HepG2 (cell line): ENCODE data around the gene UAP1L1. TPM values are rescaled to one million over a fixed set of nuclear protein-coding genes. Genes with fewer than 3 reads are reported as not detected.

Experiments used
- CEBPG ChIP-seq: IDR thresholded peaks from 2 replicates; pipeline ENCODE4 v1.6.1; 2016
- ESRRA ChIP-seq: sonication (generic); formaldehyde crosslinking; IDR thresholded peaks from 2 replicates; pipeline ENCODE4 v1.5.1; 2020; ENCODE audit warnings: mild to moderate bottlenecking, low read depth, missing genetic modification reagents
- HDAC1 ChIP-seq: sonication (generic); formaldehyde crosslinking; IDR thresholded peaks from 2 replicates; pipeline ENCODE4 v1.5.1; 2020; ENCODE audit warnings: mild to moderate bottlenecking, missing genetic modification reagents
- HOXA7 ChIP-seq: sonication (generic); formaldehyde crosslinking; IDR thresholded peaks from 2 replicates; pipeline ENCODE4 v1.8.1; 2022; ENCODE audit warnings: mild to moderate bottlenecking, missing genetic modification reagents, moderate library complexity
- KMT2B ChIP-seq: IDR thresholded peaks from 2 replicates; pipeline ENCODE4 v1.6.1; 2016; ENCODE audit warnings: missing genetic modification reagents, missing compliant biosample characterization
- MTERF4 ChIP-seq: sonication (generic); formaldehyde crosslinking; IDR thresholded peaks from 2 replicates; pipeline ENCODE4 v1.8.0; 2023; ENCODE audit warnings: mild to moderate bottlenecking, missing genetic modification reagents
- MTF2 ChIP-seq: sonication (generic); formaldehyde crosslinking; IDR thresholded peaks from 2 replicates; pipeline ENCODE4 v1.5.0; 2020; ENCODE audit warnings: missing genetic modification reagents, borderline replicate concordance
- PATZ1 ChIP-seq: sonication (generic); formaldehyde crosslinking; IDR thresholded peaks from 2 replicates; pipeline ENCODE4 v1.4.0; 2020; ENCODE audit warnings: missing genetic modification reagents
- PCBP1 ChIP-seq: fragments of 200-400 bp; formaldehyde crosslinking; IDR thresholded peaks from 2 replicates; pipeline ENCODE4 v1.6.1; 2017; ENCODE audit warnings: mild to moderate bottlenecking, low read depth, low read length, borderline replicate concordance
- PHF21A ChIP-seq: sonication (generic); formaldehyde crosslinking; IDR thresholded peaks from 2 replicates; pipeline ENCODE4 v1.5.0; 2020; ENCODE audit warnings: mild to moderate bottlenecking, missing genetic modification reagents
- RERE ChIP-seq: IDR thresholded peaks from 2 replicates; pipeline ENCODE4 v1.6.1; 2016; ENCODE audit warnings: low read depth, missing genetic modification reagents, missing compliant biosample characterization
- RORA ChIP-seq: sonication (generic); formaldehyde crosslinking; IDR thresholded peaks from 2 replicates; pipeline ENCODE4 v1.5.0; 2020; ENCODE audit warnings: mild to moderate bottlenecking, missing genetic modification reagents, moderate library complexity
- SMAD9 ChIP-seq: sonication (generic); formaldehyde crosslinking; IDR thresholded peaks from 2 replicates; pipeline ENCODE4 v1.5.1; 2020; ENCODE audit warnings: mild to moderate bottlenecking, missing genetic modification reagents
- YEATS4 ChIP-seq: sonication (generic); formaldehyde crosslinking; IDR thresholded peaks from 2 replicates; pipeline ENCODE4 v1.4.0; 2020; ENCODE audit warnings: missing genetic modification reagents, borderline replicate concordance
- ZBTB21 ChIP-seq: sonication (generic); formaldehyde crosslinking; IDR thresholded peaks from 2 replicates; pipeline ENCODE4 v1.4.0; 2020; ENCODE audit warnings: missing genetic modification reagents
- ZKSCAN1 ChIP-seq: fragments of 150-350 bp; IDR thresholded peaks from 2 replicates; pipeline ENCODE4 v1.6.1; 2014; ENCODE audit warnings: low read length
- ZMAT3 ChIP-seq: sonication (generic); formaldehyde crosslinking; conservative IDR thresholded peaks from 2 replicates; pipeline ENCODE4 v1.7.0; 2021; ENCODE audit warnings: missing genetic modification reagents
- ZNF124 ChIP-seq: sonication (generic); formaldehyde crosslinking; IDR thresholded peaks from 2 replicates; pipeline ENCODE4 v1.4.0; 2020; ENCODE audit warnings: missing genetic modification reagents
- polyA plus RNA-seq, 8 experiments: library from polyadenylated mRNA; depleted of rRNA in 3 of 8; stranded (reverse) in 7 of 8; unstranded in 1 of 8; fragments of >200 nt; fragmentation: Illumina TruSeq in 4 of 8; extraction: Trizol in 4 of 8; gene quantifications; 2 replicates each; pipeline versions ENCODE4 v1.2.1 to v1.2.3, GENCODE V29; 2011 to 2016; ENCODE audit warnings: low read depth in 4 of 8, missing spikeins in 1 of 8, mixed read lengths in 1 of 8; ENCODE audit not compliant: insufficient read depth in 1 of 8
- total RNA-seq, 5 experiments: library from RNA; depleted of rRNA; stranded (reverse); fragments of >200 nt; fragmentation: Illumina TruSeq; extraction: Trizol; gene quantifications; 2 replicates each; pipeline ENCODE4 v1.2.3, GENCODE V29; 2016; ENCODE audit warnings: low read depth in 1 of 5
- TF ChIP-seq, protein P1 (sequence below): sonication (generic); formaldehyde crosslinking; IDR thresholded peaks from 2 replicates; pipeline ENCODE4 v1.4.0; 2020; ENCODE audit warnings: missing genetic modification reagents
- TF ChIP-seq, protein P2 (sequence below): sonication (generic); formaldehyde crosslinking; IDR thresholded peaks from 2 replicates; pipeline ENCODE4 v1.5.0; 2020; ENCODE audit warnings: missing genetic modification reagents

Gene UAP1L1
- total and polyA plus RNA-seq, 2 of the 13 experiments (the other 11 are each of a cell fraction or from before 2014, with no cell fraction given) = 5.4 to 6.4 TPM

DNA sequence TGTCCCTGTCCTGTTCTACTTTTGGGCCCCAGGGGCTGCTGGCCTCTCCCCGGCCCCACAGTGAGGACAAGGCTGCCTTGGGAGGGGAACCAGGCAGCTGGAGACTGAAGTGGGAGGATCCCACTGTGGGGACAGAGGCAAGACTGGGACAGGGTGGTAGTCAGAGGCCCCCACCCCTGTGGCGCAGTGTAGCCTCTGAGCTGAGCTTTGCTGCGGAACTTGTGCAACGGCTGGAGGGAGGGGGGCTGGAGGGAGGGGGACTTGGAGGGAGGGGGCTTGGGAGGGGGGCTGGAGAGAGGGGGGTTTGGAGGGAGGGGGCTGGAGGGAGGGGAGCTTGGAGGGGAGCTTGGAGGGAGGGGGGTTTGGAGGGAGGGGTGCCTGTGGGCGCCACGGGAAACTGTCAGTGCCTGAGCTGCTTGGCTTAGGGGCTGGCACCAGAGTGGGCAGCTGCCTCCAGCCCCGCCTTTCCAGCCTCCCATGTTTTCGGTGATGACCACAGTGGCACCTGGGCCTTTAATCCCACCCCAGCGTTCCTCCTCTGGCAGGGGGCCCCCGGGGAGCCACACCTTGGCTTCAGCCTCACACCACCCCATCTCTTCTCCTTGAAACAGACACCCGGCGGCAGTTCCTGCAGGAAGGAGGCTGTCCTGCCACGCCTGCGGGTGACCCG lies 43.1 kb upstream of the UAP1L1 start (continued):
- TF ChIP-seq, protein P1, sequence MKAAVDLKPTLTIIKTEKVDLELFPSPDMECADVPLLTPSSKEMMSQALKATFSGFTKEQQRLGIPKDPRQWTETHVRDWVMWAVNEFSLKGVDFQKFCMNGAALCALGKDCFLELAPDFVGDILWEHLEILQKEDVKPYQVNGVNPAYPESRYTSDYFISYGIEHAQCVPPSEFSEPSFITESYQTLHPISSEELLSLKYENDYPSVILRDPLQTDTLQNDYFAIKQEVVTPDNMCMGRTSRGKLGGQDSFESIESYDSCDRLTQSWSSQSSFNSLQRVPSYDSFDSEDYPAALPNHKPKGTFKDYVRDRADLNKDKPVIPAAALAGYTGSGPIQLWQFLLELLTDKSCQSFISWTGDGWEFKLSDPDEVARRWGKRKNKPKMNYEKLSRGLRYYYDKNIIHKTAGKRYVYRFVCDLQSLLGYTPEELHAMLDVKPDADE (CRISPR knock-in tag) = no peak
- TF ChIP-seq ESRRA (CRISPR knock-in tag) = no peak
- no peak for TF ChIP-seq RORA
- TF ChIP-seq SMAD9 (CRISPR knock-in tag) = no peak
- TF ChIP-seq MTERF4 (CRISPR knock-in tag) = no peak
- TF ChIP-seq HOXA7 = no peak
- no peak for TF ChIP-seq YEATS4 (CRISPR knock-in tag)
- TF ChIP-seq ZKSCAN1 = no peak
- TF ChIP-seq, protein P2, sequence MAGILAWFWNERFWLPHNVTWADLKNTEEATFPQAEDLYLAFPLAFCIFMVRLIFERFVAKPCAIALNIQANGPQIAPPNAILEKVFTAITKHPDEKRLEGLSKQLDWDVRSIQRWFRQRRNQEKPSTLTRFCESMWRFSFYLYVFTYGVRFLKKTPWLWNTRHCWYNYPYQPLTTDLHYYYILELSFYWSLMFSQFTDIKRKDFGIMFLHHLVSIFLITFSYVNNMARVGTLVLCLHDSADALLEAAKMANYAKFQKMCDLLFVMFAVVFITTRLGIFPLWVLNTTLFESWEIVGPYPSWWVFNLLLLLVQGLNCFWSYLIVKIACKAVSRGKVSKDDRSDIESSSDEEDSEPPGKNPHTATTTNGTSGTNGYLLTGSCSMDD = no peak
- no peak for TF ChIP-seq ZBTB21 (CRISPR knock-in tag)
- no peak for TF ChIP-seq RERE (CRISPR knock-in tag)
- 0 out of 2 replicates have a peak, but pooled peaks have one; percentile 55 for TF ChIP-seq PCBP1
- TF ChIP-seq KMT2B = no peak
- no peak for TF ChIP-seq ZNF124 (CRISPR knock-in tag)
- TF ChIP-seq MTF2 = no peak
- TF ChIP-seq PATZ1 (CRISPR knock-in tag) = peak; percentile 86
- no peak for TF ChIP-seq HDAC1 (CRISPR knock-in tag)
- peak; percentile 51; the same call in 1 of the 2 replicates for TF ChIP-seq CEBPG (CRISPR knock-in tag)
- no peak for TF ChIP-seq ZMAT3 (CRISPR knock-in tag)
- no peak for TF ChIP-seq PHF21A (CRISPR knock-in tag)
